ACC112 (cell line): Measurements from ENCODE around the gene ITPR1.

Source experiments
- H2AFZ ChIP-seq: fragments of 200-600 bp; sonication (generic); one replicate; pipeline ENCODE4 v1.6.0; 2017; ENCODE audit warnings: antibody characterized with exemption, low read length; ENCODE audit not compliant: unreplicated experiment
- H3K27ac ChIP-seq: fragments of 200-600 bp; sonication (generic); 2 replicates; pipeline ENCODE4 v1.5.1; 2014; ENCODE audit warnings: low read depth, mild to moderate bottlenecking, antibody characterized with exemption, low read length, moderate library complexity
- H3K27me3 ChIP-seq: fragments of 200-600 bp; sonication (generic); 2 replicates; pipeline ENCODE4 v1.6.1; 2014; ENCODE audit warnings: mild to moderate bottlenecking, antibody characterized with exemption, low read length, moderate library complexity, mixed read lengths; ENCODE audit not compliant: insufficient read depth
- H3K36me3 ChIP-seq: fragments of 200-600 bp; sonication (generic); 2 replicates; pipeline ENCODE4 v1.6.1; 2016; ENCODE audit warnings: mild to moderate bottlenecking, antibody characterized with exemption, low read length, moderate library complexity, mixed read lengths; ENCODE audit not compliant: insufficient read depth
- H3K4me1 ChIP-seq: fragments of 200-600 bp; sonication (generic); one replicate; pipeline ENCODE4 v1.6.1; 2016; ENCODE audit warnings: low read length, mixed read lengths; ENCODE audit not compliant: insufficient read depth, unreplicated experiment, control insufficient read depth
- H3K4me3 ChIP-seq: fragments of 200-600 bp; sonication (generic); 2 replicates; pipeline ENCODE4 v1.5.1; 2014; ENCODE audit warnings: mild to moderate bottlenecking, low read depth, low read length
- H3K79me2 ChIP-seq: fragments of 200-600 bp; sonication (generic); one replicate; pipeline ENCODE4 v1.6.0; 2016; ENCODE audit warnings: low read length; ENCODE audit not compliant: control insufficient read depth, unreplicated experiment, insufficient read depth

The ITPR1 gene

GRCh38 chr3:4743371-4743770 is 250.2 kb downstream of the ITPR1 start:
- Histone ChIP-seq H2AFZ (no peak overlapping the region), H3K79me2 (no peaks in the 10 kb centered on the region), H3K27me3 (no peaks in the 10 kb centered on the region), H3K36me3 (no peaks in the 10 kb centered on the region), H3K27ac (no peak overlapping the region), H3K4me3 (no peak overlapping the region), H3K4me1 (peaks cover 48% of the 10 kb centered on the region)

- peaks cover 40% of the 10 kb centered on the region for H3K4me1 ChIP-seq
Measured at GRCh38 chr3:4744405-4745234, 251.5 kb downstream of the ITPR1 start.

GRCh38 chr3:4745235-4745610 is 252.1 kb downstream of the ITPR1 start:
- Histone ChIP-seq H3K79me2 (no peaks in the 10 kb centered on the region), H3K27me3 (no peaks in the 10 kb centered on the region), H3K4me3 (no peak overlapping the region), H3K36me3 (no peaks in the 10 kb centered on the region), H3K27ac (peak overlapping the region; percentile 53), H2AFZ (no peak overlapping the region), H3K4me1 (peaks cover 39% of the 10 kb centered on the region)

More at GRCh38 chr3:4744405-4745234, 251.5 kb downstream of the ITPR1 start:
- Histone ChIP-seq H3K27me3 (no peaks in the 10 kb centered on the region), H3K36me3 (no peaks in the 10 kb centered on the region), H2AFZ (no peak overlapping the region), H3K4me3 (no peak overlapping the region), H3K79me2 (no peaks in the 10 kb centered on the region), H3K27ac (peak overlapping the region; percentile 53)

GRCh38 chr3:4746241-4746958 is 253.3 kb downstream of the ITPR1 start:
- Histone ChIP-seq H3K79me2 (no peaks in the 10 kb centered on the region), H3K4me1 (peaks cover 34% of the 10 kb centered on the region), H3K36me3 (no peaks in the 10 kb centered on the region)

GRCh38 chr3:4748127-4748526 is 255.0 kb downstream of the ITPR1 start:
- no peak overlapping the region for H3K27ac ChIP-seq
- no peak overlapping the region for H3K4me3 ChIP-seq
- no peaks in the 10 kb centered on the region for H3K27me3 ChIP-seq
- peaks cover 26% of the 10 kb centered on the region for H3K4me1 ChIP-seq
- no peaks in the 10 kb centered on the region for H3K36me3 ChIP-seq
- H2AFZ ChIP-seq, result no peak overlapping the region
- no peaks in the 10 kb centered on the region for H3K79me2 ChIP-seq

More at GRCh38 chr3:4746241-4746958, 253.3 kb downstream of the ITPR1 start:
- no peak overlapping the region for H3K27ac ChIP-seq
- no peaks in the 10 kb centered on the region for H3K27me3 ChIP-seq
- no peak overlapping the region for H2AFZ ChIP-seq
- H3K4me3 ChIP-seq, result no peak overlapping the region

- Histone ChIP-seq H3K27ac (no peak overlapping the region), H3K79me2 (no peaks in the 10 kb centered on the region), H3K27me3 (no peaks in the 10 kb centered on the region), H3K36me3 (no peaks in the 10 kb centered on the region), H3K4me1 (peaks cover 26% of the 10 kb centered on the region), H2AFZ (no peak overlapping the region), H3K4me3 (no peak overlapping the region)
Measured at GRCh38 chr3:4748701-4749378, 255.7 kb downstream of the ITPR1 start.

- Histone ChIP-seq H2AFZ (no peak overlapping the region), H3K27ac (no peak overlapping the region), H3K27me3 (no peaks in the 10 kb centered on the region), H3K4me3 (no peak overlapping the region), H3K36me3 (no peaks in the 10 kb centered on the region), H3K79me2 (no peaks in the 10 kb centered on the region), H3K4me1 (peaks cover 19% of the 10 kb centered on the region)
Measured at GRCh38 chr3:4749567-4750002, 256.4 kb downstream of the ITPR1 start.

- H3K4me3 ChIP-seq, result no peak overlapping the region
- H3K27me3 ChIP-seq, result no peaks in the 10 kb centered on the region
- no peak overlapping the region for H2AFZ ChIP-seq
- no peaks in the 10 kb centered on the region for H3K36me3 ChIP-seq
- no peaks in the 10 kb centered on the region for H3K79me2 ChIP-seq
- no peak overlapping the region for H3K27ac ChIP-seq
- H3K4me1 ChIP-seq, result peaks cover 13% of the 10 kb centered on the region
Measured at GRCh38 chr3:4750306-4750968, 257.3 kb downstream of the ITPR1 start.

GRCh38 chr3:4751029-4751501 is 257.9 kb downstream of the ITPR1 start:
- no peak overlapping the region for H3K4me3 ChIP-seq
- H3K27ac ChIP-seq, result peak overlapping the region; percentile 5; the same call in 1 of the 2 replicates
- H3K4me1 ChIP-seq, result peaks cover 13% of the 10 kb centered on the region

GRCh38 chr3:4751502-4752101 is 258.5 kb downstream of the ITPR1 start:
- Histone ChIP-seq H3K4me1 (peaks cover 12% of the 10 kb centered on the region), H2AFZ (no peak overlapping the region), H3K36me3 (no peaks in the 10 kb centered on the region), H3K27me3 (no peaks in the 10 kb centered on the region), H3K79me2 (no peaks in the 10 kb centered on the region), H3K27ac (peak overlapping the region; percentile 31; the same call in 1 of the 2 replicates), H3K4me3 (no peak overlapping the region)

More at GRCh38 chr3:4751029-4751501, 257.9 kb downstream of the ITPR1 start:
- H3K79me2 ChIP-seq, result no peaks in the 10 kb centered on the region
- no peak overlapping the region for H2AFZ ChIP-seq
- H3K27me3 ChIP-seq, result no peaks in the 10 kb centered on the region
- H3K36me3 ChIP-seq, result no peaks in the 10 kb centered on the region
